B cell (primary cell): ENCODE measurements around the gene PRIM2. TPM values are rescaled to one million over a fixed set of nuclear protein-coding genes. Genes with fewer than 3 reads are reported as not detected.
A peak's percentile ranks its signal among the peaks of the same experiment; 100 is the strongest.

Experiments used
- ATAC-seq: fragments of 200-7000 bp; cut with Tn5 transposase; one replicate; pipeline ENCODE4 v1.10.0; 2021; ENCODE audit warnings: low read depth, mild to moderate bottlenecking, moderate number of reproducible peaks, moderate library complexity
- CTCF ChIA-PET: fragments of 350-600 bp; sonication (Branson Sonifier 250); formaldehyde crosslinking; loops from one replicate; lab custom pipeline; 2021; ENCODE audit warnings: antibody characterized with exemption, inconsistent platforms; lab: Charles Lee
- POLR2A ChIA-PET: fragments of 350-600 bp; sonication (Branson Sonifier 250); formaldehyde crosslinking; loops from one replicate; lab custom pipeline; 2021; ENCODE audit warnings: antibody characterized with exemption; lab: Charles Lee
- DNase-seq: peaks from one replicate; pipeline ENCODE4 v3.0.0; 2013
- H2AFZ ChIP-seq: 2 replicates; pipeline ENCODE4 v1.6.1; 2012; ENCODE audit warnings: mild to moderate bottlenecking, low read depth, low read length; ENCODE audit not compliant: insufficient read depth, poor library complexity, severe bottlenecking
- H3K27ac ChIP-seq, 2 donors: 1 replicate in 1 of 2; 2 replicates in 1 of 2; pipeline ENCODE4 v1.5.1; 2012 to 2013; ENCODE audit warnings: low read length in 2 of 2, mild to moderate bottlenecking in 2 of 2, moderate library complexity in 1 of 2
- H3K27me3 ChIP-seq, 4 experiments: fragments of 200-600 bp in 1 of 4; sonication (generic) in 1 of 4; replicated peaks in 1 of 4; 1 replicate in 2 of 4; 2 replicates in 2 of 4; pipeline versions ENCODE4 v1.6.1 to v1.7.0; 2013 to 2016; ENCODE audit warnings: low read length in 3 of 4, mild to moderate bottlenecking in 2 of 4, mixed read lengths in 1 of 4, moderate library complexity in 1 of 4; ENCODE audit not compliant: insufficient read depth in 4 of 4, control insufficient read depth in 3 of 4; ENCODE audit errors: control extremely low read depth in 1 of 4
- H3K36me3 ChIP-seq, 2 experiments: replicated peaks in 1 of 2; 1 replicate in 1 of 2; 2 replicates in 1 of 2; pipeline versions ENCODE4 v1.6.1 to v1.7.1; 2013; ENCODE audit warnings: low read length in 1 of 2; ENCODE audit not compliant: insufficient read depth in 2 of 2, control insufficient read depth in 1 of 2; ENCODE audit errors: control extremely low read depth in 1 of 2, extremely low read depth in 1 of 2
- H3K4me1 ChIP-seq, 2 donors: fragments of 200-600 bp in 1 of 2; sonication (generic) in 1 of 2; 1 replicate in 1 of 2; 2 replicates in 1 of 2; pipeline versions ENCODE4 v1.5.1 to v1.6.1; 2013 to 2017; ENCODE audit warnings: low read length in 2 of 2; ENCODE audit not compliant: control insufficient read depth in 2 of 2, insufficient read depth in 2 of 2
- H3K4me2 ChIP-seq: replicated peaks from 2 replicates; pipeline ENCODE3; 2012; ENCODE audit warnings: mild to moderate bottlenecking, low read depth, low read length; ENCODE audit not compliant: poor library complexity, severe bottlenecking
- H3K4me3 ChIP-seq, 5 experiments: fragments of 200-600 bp in 1 of 5; sonication (generic) in 1 of 5; 1 replicate in 3 of 5; 2 replicates in 2 of 5; pipeline versions ENCODE4 v1.5.1 to v1.7.0; 2011 to 2016; ENCODE audit warnings: low read length in 4 of 5, mild to moderate bottlenecking in 4 of 5, low read depth in 2 of 5, control low read depth in 1 of 5, moderate library complexity in 1 of 5; ENCODE audit not compliant: insufficient read depth in 1 of 5; ENCODE audit errors: control extremely low read depth in 1 of 5, extremely low read depth in 1 of 5
- H3K79me2 ChIP-seq: fragments of 200-600 bp; sonication (generic); one replicate; pipeline ENCODE4 v1.6.0; 2016; ENCODE audit warnings: low read length; ENCODE audit not compliant: control insufficient read depth, insufficient read depth
- H3K9ac ChIP-seq: fragments of 200-600 bp; sonication (generic); 2 replicates; pipeline ENCODE4 v1.6.1; 2017; ENCODE audit warnings: mild to moderate bottlenecking, low read length, moderate library complexity
- H3K9me3 ChIP-seq, 3 donors: one replicate each; pipeline versions ENCODE4 v1.6.1 to v1.7.1; 2013; ENCODE audit warnings: low read length in 2 of 3; ENCODE audit not compliant: control insufficient read depth in 2 of 3, insufficient read depth in 1 of 3; ENCODE audit errors: control extremely low read depth in 1 of 3
- H4K20me1 ChIP-seq: 2 replicates; pipeline ENCODE4 v1.6.0; 2012; ENCODE audit warnings: mild to moderate bottlenecking, low read length; ENCODE audit not compliant: insufficient read depth, control insufficient read depth, poor library complexity, severe bottlenecking
- H3K27ac Mint-ChIP-seq: one replicate; pipeline ENCODE4 v1.8.0; 2021; ENCODE audit warnings: mixed read lengths
- H3K27me3 Mint-ChIP-seq: one replicate; pipeline ENCODE4 v1.8.0; 2021; ENCODE audit warnings: mixed read lengths
- H3K4me1 Mint-ChIP-seq: one replicate; pipeline ENCODE4 v1.8.0; 2021; ENCODE audit warnings: mixed read lengths
- H3K4me3 Mint-ChIP-seq: one replicate; pipeline ENCODE4 v1.8.0; 2021; ENCODE audit warnings: mixed read lengths
- H3K9me3 Mint-ChIP-seq: one replicate; pipeline ENCODE4 v1.8.0; 2022; ENCODE audit warnings: mixed read lengths; ENCODE audit not compliant: insufficient read depth
- EZH2 ChIP-seq: IDR thresholded peaks from 2 replicates; pipeline ENCODE4 v1.6.1; 2012; ENCODE audit warnings: borderline replicate concordance, low read depth, mild to moderate bottlenecking, moderate library complexity, low read length; ENCODE audit not compliant: insufficient read depth, poor library complexity, severe bottlenecking
- WGBS: methylation state at CpG from one replicate; pipeline ENCODE4 v1.1.5; 2013; ENCODE audit warnings: missing lambda C conversion rate; ENCODE audit not compliant: insufficient coverage; 5-methylcytosine and 5-hydroxymethylcytosine counted together
- intact Hi-C: fragments of 100-400 bp; cut with micrococcal nuclease; formaldehyde crosslinking; loops from one replicate; pipeline ENCODE4 v1.10.0; 2022
- polyA minus RNA-seq: library from RNA; depleted of rRNA, polyadenylated mRNA; stranded (reverse); fragments of >200 nt; gene quantifications from 2 replicates; pipeline ENCODE4 v1.2.3, GENCODE V29; 2012
- polyA plus RNA-seq: library from polyadenylated mRNA; depleted of rRNA; stranded (reverse); fragments of >200 nt; gene quantifications from 2 replicates; pipeline ENCODE4 v1.2.3, GENCODE V29; 2012
- total RNA-seq, 2 donors: library from RNA; stranded (reverse); fragments of 120-200 nt in 1 of 2; gene quantifications; 1 replicate in 1 of 2; 2 replicates in 1 of 2; pipeline versions ENCODE4 v1.2.3 to v1.2.4, GENCODE V29; 2013 to 2022
- TF ChIP-seq, protein P1 (sequence below): fragments of 200-600 bp; IDR thresholded peaks from one replicate; pipeline ENCODE4 v1.8.0; 2022; ENCODE audit warnings: antibody characterized with exemption, mild to moderate bottlenecking

The PRIM2 gene, protein sequence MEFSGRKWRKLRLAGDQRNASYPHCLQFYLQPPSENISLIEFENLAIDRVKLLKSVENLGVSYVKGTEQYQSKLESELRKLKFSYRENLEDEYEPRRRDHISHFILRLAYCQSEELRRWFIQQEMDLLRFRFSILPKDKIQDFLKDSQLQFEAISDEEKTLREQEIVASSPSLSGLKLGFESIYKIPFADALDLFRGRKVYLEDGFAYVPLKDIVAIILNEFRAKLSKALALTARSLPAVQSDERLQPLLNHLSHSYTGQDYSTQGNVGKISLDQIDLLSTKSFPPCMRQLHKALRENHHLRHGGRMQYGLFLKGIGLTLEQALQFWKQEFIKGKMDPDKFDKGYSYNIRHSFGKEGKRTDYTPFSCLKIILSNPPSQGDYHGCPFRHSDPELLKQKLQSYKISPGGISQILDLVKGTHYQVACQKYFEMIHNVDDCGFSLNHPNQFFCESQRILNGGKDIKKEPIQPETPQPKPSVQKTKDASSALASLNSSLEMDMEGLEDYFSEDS
- total RNA-seq, result 21.0 and 21.7 TPM in 2 replicates
- total RNA-seq (2013), result 18.8 TPM
- polyA plus RNA-seq, result 5.2 and 6.4 TPM in 2 replicates
- polyA minus RNA-seq, result 9.0 and 9.9 TPM in 2 replicates

- TF ChIP-seq, protein P1, sequence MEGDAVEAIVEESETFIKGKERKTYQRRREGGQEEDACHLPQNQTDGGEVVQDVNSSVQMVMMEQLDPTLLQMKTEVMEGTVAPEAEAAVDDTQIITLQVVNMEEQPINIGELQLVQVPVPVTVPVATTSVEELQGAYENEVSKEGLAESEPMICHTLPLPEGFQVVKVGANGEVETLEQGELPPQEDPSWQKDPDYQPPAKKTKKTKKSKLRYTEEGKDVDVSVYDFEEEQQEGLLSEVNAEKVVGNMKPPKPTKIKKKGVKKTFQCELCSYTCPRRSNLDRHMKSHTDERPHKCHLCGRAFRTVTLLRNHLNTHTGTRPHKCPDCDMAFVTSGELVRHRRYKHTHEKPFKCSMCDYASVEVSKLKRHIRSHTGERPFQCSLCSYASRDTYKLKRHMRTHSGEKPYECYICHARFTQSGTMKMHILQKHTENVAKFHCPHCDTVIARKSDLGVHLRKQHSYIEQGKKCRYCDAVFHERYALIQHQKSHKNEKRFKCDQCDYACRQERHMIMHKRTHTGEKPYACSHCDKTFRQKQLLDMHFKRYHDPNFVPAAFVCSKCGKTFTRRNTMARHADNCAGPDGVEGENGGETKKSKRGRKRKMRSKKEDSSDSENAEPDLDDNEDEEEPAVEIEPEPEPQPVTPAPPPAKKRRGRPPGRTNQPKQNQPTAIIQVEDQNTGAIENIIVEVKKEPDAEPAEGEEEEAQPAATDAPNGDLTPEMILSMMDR, result no peak
- TF ChIP-seq EZH2, result no peak
- no peaks in the 10 kb centered on the region for H3K9me3 Mint-ChIP-seq
- H3K27me3 ChIP-seq, result peaks cover 0 to 3% (median 0%) of the 10 kb centered on the region in 4 experiments
- H2AFZ ChIP-seq, result peak within 1 kb of the TSS; percentile 96
- peaks cover 9% of the 10 kb centered on the region for H3K79me2 ChIP-seq
- peak within 1 kb of the TSS; percentile 52 to 98 (median 78) for H3K4me3 ChIP-seq
- H3K9ac ChIP-seq, result peak within 1 kb of the TSS; percentile 85
- H3K27ac ChIP-seq, result peak within 1 kb of the TSS in 1 of 2 donors; percentile 60
- DNase-seq (peak; percentile 79), ATAC-seq (peak; percentile 79)
- intact Hi-C loops, result loop anchor here (1.0 to 2.0 kb wide), 3 partner anchors 95 to 959 kb away; partner anchors contain the start of gene RAB23
- no peaks in the 10 kb centered on the region for H3K9me3 ChIP-seq
- peaks cover 0 to 18% of the 10 kb centered on the region in 2 experiments for H3K36me3 ChIP-seq
- peak within 1 kb of the TSS; percentile 98 for H3K4me3 Mint-ChIP-seq
- CTCF ChIA-PET, result interaction anchor here (0.7 to 4.7 kb wide), 17 partner anchors 8 to 722 kb away, joined by 3 to 188 read pairs (median 4); partner anchors contain the start of gene RAB23
- H3K27ac Mint-ChIP-seq, result peak within 1 kb of the TSS; percentile 93
- peaks cover 7 to 8% of the 10 kb centered on the region in 2 donors for H3K4me1 ChIP-seq
- peak within 1 kb of the TSS; percentile 89 for H3K4me2 ChIP-seq
- no peaks in the 10 kb centered on the region for H3K27me3 Mint-ChIP-seq
- 0% methylated on average over 16 of the region's 27 CpGs for WGBS
- POLR2A ChIA-PET, result no interaction called here
- H4K20me1 ChIP-seq, result no peaks in the 10 kb centered on the region
- H3K4me1 Mint-ChIP-seq, result peaks cover 20% of the 10 kb centered on the region
These were observed at the start of gene PRIM2 for GRCh38 chr6:57317060-57317943. Gene PRIM2, plus strand, starts transcription at chr6:57317630. Its CDS starts 816 bp downstream, at chr6:57318446.
